HG02759 (cell line): ENCODE results near the gene PDE9A.

Experiments used
- ATAC-seq: cut with Tn5 transposase; IDR thresholded peaks from one replicate; pipeline ENCODE4 v1.9.1; 2021; ENCODE audit warnings: mild to moderate bottlenecking, moderate library complexity; ENCODE audit not compliant: unreplicated experiment

Gene PDE9A

DNA sequence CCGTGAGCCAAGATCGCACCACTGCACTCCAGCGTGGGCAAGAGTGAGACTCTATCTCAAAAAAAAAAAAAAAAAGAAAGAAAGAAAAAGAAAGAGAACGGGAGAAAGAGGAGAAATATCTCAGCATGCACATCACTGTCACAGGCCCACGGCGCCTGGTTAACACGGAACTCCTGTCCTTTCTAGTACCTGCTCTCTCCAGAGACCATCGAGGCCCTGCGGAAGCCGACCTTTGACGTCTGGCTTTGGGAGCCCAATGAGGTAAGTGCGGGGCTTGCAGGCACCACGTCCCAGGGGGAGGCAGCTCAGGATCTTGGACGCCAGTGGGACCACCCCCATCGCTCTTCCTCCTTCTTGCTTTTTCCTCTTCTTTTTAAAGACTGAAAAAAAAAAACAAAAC, 100.4 kb downstream of the PDE9A start:
- no peak for ATAC-seq

DNA sequence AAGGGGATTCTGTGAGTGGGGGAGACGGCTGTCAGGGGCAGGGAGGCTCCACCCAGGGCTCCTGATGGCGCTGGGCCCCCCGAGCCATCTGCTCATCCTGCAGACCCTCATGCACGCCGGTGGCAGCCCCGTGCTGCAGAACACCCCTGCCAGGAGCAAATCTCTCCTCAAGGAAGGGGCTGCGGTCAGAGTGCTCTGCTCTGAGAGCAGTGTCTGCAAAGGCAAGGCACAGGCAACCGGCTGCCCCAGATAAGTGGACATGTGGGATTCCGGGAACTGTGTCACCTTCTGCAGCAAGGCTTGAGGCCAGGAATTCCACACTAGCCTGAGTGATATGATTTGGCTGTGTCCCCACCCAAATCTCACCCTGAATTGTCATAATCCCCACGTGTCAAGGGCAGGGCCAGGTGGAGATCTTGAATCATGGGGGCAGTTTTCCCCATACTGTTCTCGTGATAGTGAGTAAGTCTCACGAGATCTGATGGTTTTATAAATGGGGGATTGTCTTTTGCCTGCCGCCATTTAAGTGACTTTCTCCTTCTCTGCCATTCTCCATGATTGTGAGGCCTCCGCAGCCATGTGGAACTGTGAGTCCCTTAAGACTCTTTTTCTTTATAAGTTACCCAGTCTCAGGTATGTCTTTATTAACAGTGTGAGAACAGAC, 101.0 kb downstream of the PDE9A start:
- ATAC-seq = no peak

DNA sequence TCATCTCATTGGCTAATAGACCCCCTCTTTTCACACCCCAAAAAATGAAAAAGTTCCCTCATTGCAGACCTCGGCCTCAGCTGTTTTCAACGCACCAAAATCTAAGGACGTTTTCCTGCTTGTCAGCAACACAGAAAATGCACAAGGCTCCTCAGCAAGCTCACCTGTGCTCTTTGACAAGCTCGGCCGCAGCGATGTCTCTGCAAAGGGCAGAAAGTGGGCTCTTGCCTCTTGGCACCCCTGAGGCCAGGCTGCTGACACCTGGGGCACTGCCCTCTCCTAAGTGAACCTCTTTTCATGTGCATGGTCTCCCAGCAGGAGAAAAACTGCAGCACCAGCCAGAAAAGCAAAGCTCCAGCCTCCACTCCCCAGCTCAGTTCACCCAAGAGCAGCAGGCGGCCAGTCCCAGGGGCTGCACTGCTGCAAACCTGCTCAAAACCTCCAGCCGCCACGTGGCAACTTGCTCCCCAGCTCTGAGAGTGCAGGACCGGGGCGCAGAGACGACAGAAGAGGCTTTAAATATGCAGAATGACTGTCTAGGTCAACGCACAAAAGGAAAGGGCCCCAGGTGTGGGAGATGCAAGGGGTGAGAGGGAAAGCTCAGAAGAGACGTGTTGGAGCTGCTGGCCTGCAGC, 101.7 kb downstream of the PDE9A start:
- ATAC-seq = no peak

DNA sequence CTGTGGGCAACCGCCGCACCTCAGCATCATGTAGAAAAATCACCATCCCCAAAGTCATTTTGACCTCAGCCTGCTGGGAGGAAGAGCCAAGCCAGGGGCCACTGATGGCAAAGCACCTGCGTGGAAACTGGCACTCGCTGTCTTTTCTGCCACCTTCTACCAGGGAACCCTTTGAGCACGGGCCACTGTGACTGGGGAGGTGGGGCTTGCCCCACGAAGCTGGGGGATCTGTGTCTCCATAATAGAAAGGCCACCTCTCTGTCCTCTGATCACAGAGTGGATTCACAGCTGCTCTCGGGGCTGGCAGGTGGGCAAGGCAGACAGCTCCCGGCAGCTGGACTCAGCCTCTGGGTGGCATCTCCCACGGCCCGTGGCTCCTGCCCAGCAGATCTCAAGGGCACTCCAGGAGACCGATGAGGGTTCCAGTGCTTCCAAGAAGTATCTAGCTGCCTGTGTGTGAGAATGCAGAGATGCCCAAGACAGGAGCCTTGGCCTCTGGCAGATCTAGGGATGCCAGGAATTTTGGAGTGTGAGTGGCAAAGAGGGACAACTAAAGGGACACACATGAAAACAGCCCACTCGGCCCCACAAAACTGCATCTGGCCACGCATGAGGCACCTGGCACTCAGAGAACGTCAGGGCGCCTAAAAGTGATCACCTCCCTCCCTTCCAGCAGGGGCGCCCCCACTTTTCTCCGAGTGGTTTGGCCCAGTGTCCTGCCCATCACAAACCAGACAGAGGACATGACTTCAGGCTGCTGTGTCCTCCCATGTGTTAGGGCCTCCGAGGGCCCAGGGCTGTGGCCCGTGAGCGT, 102.6 kb downstream of the PDE9A start:
- no peak for ATAC-seq

DNA sequence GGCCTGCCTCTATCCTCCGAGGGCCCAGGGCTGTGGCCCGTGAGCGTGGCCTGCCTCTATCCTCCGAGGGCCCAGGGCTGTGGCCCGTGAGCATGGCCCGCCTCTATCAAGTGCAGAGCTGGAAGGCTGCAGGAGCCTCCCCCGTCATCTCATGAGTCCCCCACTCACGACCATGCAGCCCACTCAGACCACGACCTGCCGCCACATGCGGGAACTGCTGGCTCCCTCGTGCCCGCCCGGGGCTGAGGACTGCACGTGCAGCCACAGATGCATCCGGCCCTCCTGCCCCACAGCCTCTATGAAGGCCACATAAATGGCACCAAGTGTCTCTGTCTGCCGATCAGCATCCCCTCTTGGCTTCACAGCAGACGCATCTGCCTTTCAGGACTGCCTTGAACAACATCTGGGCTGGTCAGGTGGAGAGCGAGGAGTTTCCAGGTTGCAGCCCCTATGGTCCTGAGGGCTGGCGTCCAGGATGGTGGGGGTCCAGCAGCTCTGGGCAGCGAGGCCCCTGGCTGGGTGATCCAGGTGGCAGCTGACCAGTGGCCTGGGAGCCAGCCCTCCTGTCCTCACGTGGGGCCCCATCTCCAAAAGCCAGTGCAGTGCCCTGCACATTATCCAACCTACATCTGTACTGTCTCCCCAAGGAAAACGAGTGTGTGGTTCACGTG, 103.3 kb downstream of the PDE9A start:
- ATAC-seq = no peak

DNA sequence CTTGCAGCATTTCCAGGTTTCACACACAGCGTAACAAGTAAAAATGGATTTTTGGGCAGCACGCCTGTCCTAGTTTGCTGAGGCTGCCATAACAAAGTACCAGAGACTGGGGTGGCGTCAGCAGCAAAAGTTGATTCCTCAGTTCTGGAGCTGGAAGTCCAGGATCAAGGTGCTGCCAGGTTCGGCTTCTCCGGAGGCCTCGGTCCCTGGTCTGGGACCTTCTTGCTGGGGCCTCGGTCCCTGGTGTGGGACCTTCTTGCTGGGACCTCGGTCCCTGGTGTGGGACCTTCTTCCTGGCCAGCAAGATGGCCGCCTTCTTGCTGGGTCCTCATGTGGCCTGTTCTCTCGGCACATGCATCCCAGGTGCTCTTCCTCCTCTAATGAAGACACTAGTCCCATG, 104.0 kb downstream of the PDE9A start:
- no peak for ATAC-seq

DNA sequence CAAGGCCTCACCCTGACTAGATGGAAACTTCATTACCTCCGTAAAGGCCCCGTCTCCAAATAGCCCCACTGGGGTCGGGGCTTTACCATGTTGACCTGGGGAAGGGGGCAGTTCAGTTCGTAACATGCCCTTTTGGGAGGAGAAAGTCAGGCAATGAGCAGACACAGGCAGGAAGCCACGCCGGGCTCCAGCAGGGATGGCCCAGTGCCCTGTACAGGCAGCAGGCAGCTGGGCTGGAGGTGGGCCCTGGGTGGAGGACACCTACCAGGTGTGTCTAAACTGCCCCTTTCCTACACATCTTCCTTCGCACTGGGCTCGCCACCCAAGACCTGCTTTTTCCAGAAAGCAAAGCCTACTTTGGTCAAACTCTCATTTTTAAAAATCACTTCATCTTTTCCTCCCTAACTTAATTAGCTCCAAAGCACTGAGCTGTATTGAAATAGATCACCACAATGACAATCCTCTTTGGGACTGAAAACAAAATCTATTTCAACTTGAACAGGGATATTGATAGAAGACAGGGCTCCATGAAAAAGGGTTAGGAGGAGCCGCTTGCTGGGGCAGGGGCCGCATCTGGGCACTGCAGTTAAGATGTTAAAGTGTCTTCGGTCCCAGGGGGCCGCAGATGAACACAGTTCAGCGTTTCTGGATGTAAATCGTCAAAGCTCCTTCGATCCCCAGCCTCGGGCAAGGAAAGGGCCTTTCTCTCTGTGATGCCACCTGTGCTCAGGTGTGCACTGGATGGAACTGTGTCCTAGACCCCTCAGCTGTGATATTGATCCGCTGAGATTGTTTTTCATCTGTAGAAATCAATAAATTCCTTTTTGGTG, 104.6 kb downstream of the PDE9A start:
- ATAC-seq = no peak

DNA sequence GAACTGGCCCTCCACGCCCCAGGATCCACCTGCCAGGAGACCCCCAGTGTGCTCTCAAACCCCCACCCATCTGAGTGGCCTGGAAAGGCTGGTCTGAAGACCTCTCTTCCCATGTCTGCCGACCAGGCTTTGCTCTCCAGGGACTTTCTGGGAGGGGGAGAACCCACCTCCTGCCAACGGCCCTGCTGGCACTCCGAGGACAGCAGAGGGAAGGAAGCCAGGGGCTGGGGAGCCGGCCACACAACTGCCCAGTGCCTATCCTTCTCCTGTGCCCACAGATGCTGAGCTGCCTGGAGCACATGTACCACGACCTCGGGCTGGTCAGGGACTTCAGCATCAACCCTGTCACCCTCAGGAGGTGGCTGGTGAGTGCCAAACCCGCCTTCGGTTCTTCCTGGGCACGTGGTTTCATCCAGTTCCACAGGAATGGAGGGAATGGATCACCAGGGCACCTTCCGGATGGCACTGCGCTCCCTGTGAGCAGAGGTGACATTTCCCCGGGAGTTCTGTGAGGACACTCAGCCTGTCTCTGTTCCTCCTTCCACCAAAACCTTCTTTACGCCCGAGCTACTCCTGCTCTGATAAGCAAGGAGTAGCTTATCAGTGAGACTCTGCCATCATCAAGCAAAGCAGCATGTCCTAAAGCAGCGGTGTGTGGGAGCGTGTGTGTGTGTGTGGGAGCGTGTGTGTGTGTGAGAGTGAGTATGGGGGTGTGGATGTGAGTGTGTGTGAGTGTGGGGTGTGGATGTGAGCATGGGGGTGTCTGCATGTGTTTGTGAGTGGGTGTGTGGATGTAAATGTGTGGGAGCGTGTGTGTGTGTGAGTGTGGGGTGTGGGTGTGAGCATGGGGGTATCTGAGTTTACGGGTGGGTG, 105.5 kb downstream of the PDE9A start:
- ATAC-seq = no peak

DNA sequence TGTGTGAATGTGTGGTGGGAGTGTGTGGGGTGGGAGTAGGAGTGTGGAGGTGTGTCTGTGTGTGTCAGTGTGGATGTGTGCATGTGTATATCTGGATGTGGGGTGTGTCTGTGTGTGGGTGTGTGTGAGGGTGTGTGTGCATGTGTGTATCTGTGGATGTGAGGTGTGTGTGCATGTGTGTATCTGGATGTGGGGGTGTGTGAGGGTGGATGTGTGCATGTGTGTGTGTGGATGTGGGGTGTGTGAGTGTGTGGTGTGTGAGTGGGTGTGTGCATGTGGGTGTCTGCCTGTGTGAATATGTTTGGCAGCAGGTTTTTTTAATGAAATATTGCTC, 106.1 kb downstream of the PDE9A start:
- no peak for ATAC-seq

DNA sequence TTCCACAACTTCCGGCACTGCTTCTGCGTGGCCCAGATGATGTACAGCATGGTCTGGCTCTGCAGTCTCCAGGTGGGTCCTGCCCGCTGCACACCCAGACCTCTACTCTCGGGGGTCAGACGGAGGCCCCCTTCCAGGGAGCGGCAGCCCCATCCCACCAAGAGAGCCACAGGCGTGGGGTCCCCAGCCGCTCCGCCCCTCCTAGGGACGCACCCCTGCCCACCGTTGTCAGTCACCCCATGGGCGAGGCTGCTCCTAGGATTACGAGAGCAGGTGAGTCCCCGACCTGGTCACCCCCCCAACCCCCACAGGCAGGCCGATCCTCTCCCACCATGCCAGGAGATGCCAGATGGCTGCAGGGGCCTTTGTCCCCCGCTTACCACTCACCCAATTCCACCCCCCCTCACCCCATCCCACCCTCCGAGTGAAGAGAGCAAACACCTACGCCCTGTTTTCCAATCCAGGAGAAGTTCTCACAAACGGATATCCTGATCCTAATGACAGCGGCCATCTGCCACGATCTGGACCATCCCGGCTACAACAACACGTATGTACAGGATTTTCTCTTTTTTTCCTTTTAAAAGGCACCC, 107.0 kb downstream of the PDE9A start:
- ATAC-seq = no peak

DNA sequence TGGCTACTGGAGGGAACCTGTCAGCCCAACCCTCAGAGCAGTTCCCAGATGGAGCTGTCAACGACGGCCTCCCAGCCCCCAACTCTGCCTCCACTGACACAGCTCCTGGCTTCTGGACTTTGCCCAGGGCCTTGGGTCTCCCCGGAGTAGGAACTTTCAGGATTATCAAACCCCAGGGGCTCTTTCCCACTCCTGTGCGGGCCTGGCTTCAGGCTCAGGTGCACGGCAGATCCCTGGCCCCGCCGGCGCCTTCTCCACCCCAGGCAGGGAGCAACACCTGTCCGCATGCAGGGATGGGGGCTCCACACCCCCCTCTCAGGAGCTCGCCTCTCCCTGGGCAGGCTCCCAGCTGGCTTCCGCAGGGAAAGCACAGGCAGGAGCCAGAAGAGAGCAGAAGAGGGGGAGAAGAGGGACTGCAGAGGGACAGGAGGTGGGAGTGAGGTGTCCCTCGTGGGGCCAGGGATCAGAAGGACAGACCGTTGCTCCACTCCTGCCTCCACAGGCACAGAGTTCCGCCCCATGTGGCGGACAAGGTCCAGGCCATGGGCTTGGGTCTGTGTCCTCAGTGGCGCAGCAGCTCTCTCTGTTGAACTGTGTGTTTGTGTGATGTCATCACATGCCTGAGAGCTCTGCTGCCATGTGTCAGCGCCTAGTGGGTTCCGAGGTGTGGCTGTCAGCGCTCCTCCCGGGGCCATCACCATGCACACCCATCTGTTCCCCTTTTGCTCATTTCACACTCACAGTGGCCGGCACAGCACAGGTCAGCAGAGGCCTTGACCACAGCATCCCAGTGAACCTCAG, 107.7 kb downstream of the PDE9A start:
- ATAC-seq = no peak

DNA sequence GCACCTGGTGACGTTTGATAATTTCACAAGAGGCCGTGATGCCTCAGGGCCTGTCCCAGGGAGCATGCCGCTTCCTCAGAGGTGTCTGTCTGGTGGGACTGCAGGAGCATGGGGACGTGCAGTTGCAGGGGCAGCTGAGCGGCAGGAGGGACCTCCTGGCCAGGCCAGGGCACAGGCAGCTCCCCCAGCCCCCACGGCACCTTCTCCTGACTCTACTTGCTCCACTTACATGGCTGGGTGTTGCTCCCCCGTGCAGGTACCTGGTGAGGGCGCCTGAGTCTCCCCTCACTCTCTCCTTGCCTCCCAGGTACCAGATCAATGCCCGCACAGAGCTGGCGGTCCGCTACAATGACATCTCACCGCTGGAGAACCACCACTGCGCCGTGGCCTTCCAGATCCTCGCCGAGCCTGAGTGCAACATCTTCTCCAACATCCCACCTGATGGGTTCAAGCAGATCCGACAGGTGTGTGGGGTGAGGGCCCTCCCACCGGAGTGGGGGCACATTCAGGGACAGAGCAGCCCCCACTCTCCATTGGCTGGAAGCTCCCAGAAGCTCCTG, 108.4 kb downstream of the PDE9A start:
- ATAC-seq = no peak

DNA sequence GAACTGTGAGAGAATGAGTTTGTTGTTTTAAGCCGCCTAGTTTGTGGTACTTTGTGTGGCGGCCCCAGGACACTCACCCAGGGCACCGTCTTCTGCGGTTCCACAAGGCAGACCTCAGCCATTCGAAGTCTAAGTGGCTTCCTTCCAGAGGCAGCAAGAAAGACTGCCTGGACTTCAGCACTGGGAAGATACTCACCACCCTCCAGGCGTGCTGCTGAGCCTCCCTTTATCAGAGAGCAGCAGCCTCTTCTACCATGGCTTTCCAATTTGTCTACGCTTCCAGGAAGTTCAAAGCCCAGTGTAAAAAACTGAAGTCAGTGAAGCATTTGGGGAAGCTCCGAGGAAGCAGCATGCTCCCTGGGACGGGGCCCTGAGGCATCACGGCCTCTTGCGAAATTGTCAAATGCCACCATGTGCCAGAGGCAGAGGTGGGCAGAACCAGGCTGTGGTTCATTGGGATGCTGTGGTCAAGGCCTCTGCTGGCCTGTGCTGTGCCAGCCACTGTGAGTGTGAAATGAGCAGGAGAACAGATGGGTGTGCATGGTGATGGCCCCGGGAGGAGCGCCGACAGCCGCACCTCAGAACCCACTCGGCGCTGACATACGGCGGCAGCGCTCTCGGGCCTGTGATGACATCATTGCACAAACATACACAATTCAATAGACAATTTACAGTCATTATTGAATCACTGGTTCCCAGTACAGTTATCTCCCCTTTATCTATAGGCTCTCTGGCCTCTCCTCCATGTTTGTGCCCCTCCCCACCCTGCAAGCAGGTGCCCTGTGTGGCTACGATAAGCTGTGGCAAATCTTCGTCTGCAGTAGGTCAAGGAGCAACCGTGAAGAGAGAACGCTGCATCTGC, 110.4 kb downstream of the PDE9A start:
- ATAC-seq = no peak

DNA sequence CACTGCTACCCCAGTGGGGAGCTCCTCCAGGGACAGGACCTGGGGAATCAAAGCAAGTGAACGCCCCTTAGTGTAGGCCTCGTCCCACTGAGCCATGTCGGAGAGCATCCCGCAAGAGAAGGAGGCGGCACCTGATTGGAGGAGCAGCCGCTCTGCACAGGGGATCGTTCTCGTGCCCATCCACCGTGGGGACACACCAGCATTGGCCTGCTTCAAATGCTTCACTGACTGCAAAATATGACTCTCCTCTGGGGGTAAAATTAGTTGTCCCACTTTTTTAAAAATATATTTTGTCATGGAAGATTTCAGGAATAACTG, 111.0 kb downstream of the PDE9A start:
- no peak for ATAC-seq

DNA sequence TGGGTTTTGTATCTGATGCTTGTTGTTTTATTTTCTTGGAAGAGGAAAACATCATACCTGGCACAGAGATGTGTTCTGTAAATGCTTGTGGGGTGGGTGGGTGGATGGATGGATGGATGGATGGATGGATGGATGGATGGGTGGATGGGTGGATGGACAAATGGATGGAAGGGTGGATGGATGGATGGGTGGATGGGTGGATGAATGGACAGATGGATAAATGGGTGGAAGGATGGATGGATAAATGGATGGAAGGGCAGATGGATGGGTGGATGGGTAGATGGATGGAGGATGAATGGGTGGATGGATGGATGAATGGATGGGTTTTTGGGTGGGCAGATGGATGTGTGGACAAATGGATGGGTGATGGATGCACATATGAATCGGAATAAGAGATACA, 111.5 kb downstream of the PDE9A start:
- no peak for ATAC-seq

DNA sequence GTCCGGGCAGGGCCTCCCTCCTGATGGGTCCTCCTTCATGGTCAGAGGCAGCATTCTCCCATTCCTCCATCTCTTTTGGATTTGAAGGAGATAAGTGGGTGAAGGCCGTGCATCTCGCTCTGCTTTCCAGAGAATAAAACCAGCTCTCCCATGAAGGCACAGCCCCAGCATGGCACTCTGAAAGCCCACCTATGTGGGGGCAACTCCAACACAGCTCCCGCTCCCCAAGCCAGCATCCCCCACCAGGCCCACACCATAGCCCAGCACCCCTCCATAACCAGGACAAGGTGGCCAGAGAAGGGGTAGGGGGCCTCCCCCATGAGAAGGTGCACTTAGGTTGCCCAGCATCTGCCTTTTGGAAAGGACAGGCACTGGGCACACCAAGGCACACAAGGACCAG, 112.2 kb downstream of the PDE9A start:
- no peak for ATAC-seq

DNA sequence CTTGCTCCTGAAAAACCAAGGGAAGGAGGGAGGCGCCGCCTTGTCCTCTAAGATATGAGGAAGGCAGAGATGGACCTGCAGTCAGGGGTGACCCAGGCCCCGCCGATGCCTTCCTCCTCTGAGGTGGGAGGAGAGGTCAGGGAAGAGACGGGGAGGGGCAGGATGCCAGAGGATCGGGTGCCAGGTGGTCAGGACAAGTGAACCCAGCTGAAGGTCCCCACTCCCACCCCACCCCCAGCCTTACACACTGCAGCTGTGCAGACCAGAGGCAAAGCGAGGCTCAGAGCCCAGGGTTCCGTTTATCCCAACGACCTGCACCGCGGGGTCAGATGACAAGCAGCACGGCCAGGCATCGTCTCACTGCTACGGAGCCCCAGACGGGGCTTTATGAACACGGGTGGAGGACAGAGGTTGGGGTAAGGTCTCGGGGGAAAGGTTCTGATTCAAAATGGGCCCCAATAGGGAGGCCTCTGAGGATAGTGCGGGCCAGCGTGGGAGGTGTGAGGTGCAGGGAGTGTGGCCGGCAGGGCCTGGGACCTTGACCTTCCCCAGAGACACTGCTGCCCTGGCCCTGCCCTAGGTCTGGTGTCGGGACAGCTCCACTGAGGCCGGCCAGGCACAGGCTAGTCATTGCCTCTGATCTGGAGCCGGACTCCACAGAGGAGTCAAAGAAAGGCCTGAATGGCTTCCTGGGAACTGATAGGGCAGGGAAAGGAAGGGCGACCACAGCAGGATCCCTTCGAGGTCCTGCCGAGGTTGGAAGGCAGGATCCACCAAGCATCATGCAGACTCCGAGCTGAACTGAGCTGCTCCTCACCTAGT, 113.5 kb downstream of the PDE9A start:
- no peak for ATAC-seq
